ENCODE data around the gene NFAT5. TPM values are rescaled to one million over a fixed set of nuclear protein-coding genes. Genes with fewer than 3 reads are reported as not detected.

Gene NFAT5
- total RNA-seq, 2 experiments from 2014 or later = 36.0 to 37.8 TPM

- DNase-seq = no peak
- ChIA-PET POLR2A (interaction anchor here (1.0 to 2.5 kb wide), 5 partner anchors 8 to 340 kb away, joined by 3 to 19 read pairs (median 4); partner anchors contain the start of genes NOB1 and WWP2), CTCF (interaction anchor here (3.0 kb wide), 1 partner anchor 9 kb away, joined by 15 read pairs; the partner anchor contains the start of gene NOB1)
- TF ChIP-seq CTCF (IDR thresholded peaks at IDR 0.05) = no peak
- peaks cover 70% of the 10 kb centered on the region for H3K36me3 Mint-ChIP-seq (ENCODE audit: low read depth)
- H3K27ac Mint-ChIP-seq = no peak overlapping the region
- ATAC-seq = no peak
- intact Hi-C loops (cut with micrococcal nuclease) = no loop called here
- H3K4me1 Mint-ChIP-seq (ENCODE audit: low read depth) = peaks cover 9% of the 10 kb centered on the region
- H3K27me3 Mint-ChIP-seq = no peaks in the 10 kb centered on the region
- no peaks in the 10 kb centered on the region for H3K9me3 Mint-ChIP-seq
- H3K4me3 Mint-ChIP-seq = no peak overlapping the region
Observed at GRCh38 chr16:69745959-69746358, 180.2 kb downstream of the NFAT5 start.

GRCh38 chr16:69747115-69747514, 181.3 kb downstream of the NFAT5 start:
- ChIA-PET CTCF (interaction anchor here (3.0 kb wide), 1 partner anchor 7 kb away, joined by 15 read pairs; the partner anchor contains the start of gene NOB1), POLR2A (interaction anchor here (0.6 to 2.5 kb wide), 3 partner anchors 8 to 170 kb away, joined by 3 to 19 read pairs (median 6); no protein-coding TSS in a partner anchor)
- H3K9me3 Mint-ChIP-seq = no peaks in the 10 kb centered on the region

GRCh38 chr16:69748694-69749345, 183.1 kb downstream of the NFAT5 start:
- CTCF ChIA-PET = interaction anchor here (1.3 to 1.4 kb wide), 2 partner anchors 39 to 56 kb away, joined by 3 to 4 read pairs; no protein-coding TSS in a partner anchor
- DNase-seq (no peak), ATAC-seq (no peak)
- Mint-ChIP-seq H3K9me3 (no peaks in the 10 kb centered on the region), H3K4me1 (ENCODE audit: low read depth) (peaks cover 27% of the 10 kb centered on the region), H3K27ac (peak overlapping the region; percentile 24), H3K36me3 (ENCODE audit: low read depth) (peaks cover 72% of the 10 kb centered on the region), H3K27me3 (no peaks in the 10 kb centered on the region), H3K4me3 (no peak overlapping the region)
- POLR2A ChIA-PET = interaction anchor here (0.6 to 1.3 kb wide), 4 partner anchors 9 to 465 kb away, joined by 3 to 5 read pairs (median 4); partner anchors contain the start of gene NQO1
- intact Hi-C loops (cut with micrococcal nuclease) = no loop called here
- no peak for TF ChIP-seq CTCF (IDR thresholded peaks at IDR 0.05)

More at GRCh38 chr16:69747115-69747514, 181.3 kb downstream of the NFAT5 start:
- no peak for ATAC-seq
- peaks cover 15% of the 10 kb centered on the region for H3K4me1 Mint-ChIP-seq (ENCODE audit: low read depth)
- intact Hi-C loops (cut with micrococcal nuclease) = no loop called here
- H3K27me3 Mint-ChIP-seq = no peaks in the 10 kb centered on the region
- H3K36me3 Mint-ChIP-seq (ENCODE audit: low read depth) = peaks cover 72% of the 10 kb centered on the region
- peak overlapping the region; percentile 5 for H3K27ac Mint-ChIP-seq
- no peak for DNase-seq
- no peak overlapping the region for H3K4me3 Mint-ChIP-seq
- no peak for TF ChIP-seq CTCF (IDR thresholded peaks at IDR 0.05)

- CTCF ChIA-PET = interaction anchor here (0.6 to 3.5 kb wide), 36 partner anchors 8 to 425 kb away, joined by 3 to 47 read pairs (median 4); partner anchors contain the start of genes COG8, NIP7 and NQO1
- intact Hi-C loops (cut with micrococcal nuclease) = no loop called here
Observed at GRCh38 chr16:69754143-69754468, 188.3 kb downstream of the NFAT5 start.

More at GRCh38 chr16:69754143-69754468, 188.3 kb downstream of the NFAT5 start:
- Mint-ChIP-seq H3K9me3 (no peaks in the 10 kb centered on the region), H3K36me3 (ENCODE audit: low read depth) (peaks cover 42% of the 10 kb centered on the region), H3K27me3 (no peaks in the 10 kb centered on the region), H3K27ac (peak overlapping the region; percentile 100), H3K4me1 (ENCODE audit: low read depth) (peaks cover 25% of the 10 kb centered on the region), H3K4me3 (peak overlapping the region; percentile 100)
- no peak for ATAC-seq
- no peak for DNase-seq
- TF ChIP-seq CTCF (IDR thresholded peaks at IDR 0.05) = no peak
- POLR2A ChIA-PET = interaction anchor here (0.8 to 3.0 kb wide), 22 partner anchors 8 to 415 kb away, joined by 3 to 23 read pairs (median 4); partner anchors contain the start of genes COG8, NQO1, TERF2 and WWP2

Small RNA genes lying within 50 kb of the gene (microRNA-seq; reads per million reads assigned to microRNA genes)
- gene MIR1538 (ENCODE audit: borderline microRNAs expressed, borderline replicate concordance) = 0.91 reads per million

Other genes with a start within 250 kb of the NFAT5 start
- gene PDF, start 235.4 kb upstream of the NFAT5 start, total RNA-seq = 10 to 100 TPM; 16.1 to 19.5 TPM
- gene COG8, start 226.4 kb upstream of the NFAT5 start, total RNA-seq = 10 to 100 TPM; 26.0 to 27.4 TPM
- gene NIP7, start 226.2 kb upstream of the NFAT5 start, total RNA-seq = 10 to 100 TPM; 37.7 to 41.8 TPM
- 1 to 10 TPM; 1.2 to 2.2 TPM for gene TMED6, start 214.2 kb upstream of the NFAT5 start, total RNA-seq
- gene TERF2, start 180.0 kb upstream of the NFAT5 start, total RNA-seq = 10 to 100 TPM; 39.4 to 41.6 TPM
- gene CYB5B, start 141.3 kb upstream of the NFAT5 start, total RNA-seq = 100 to 1,000 TPM; 159 to 163 TPM
- 1 to 10 TPM; 7.6 to 8.1 TPM for gene NQO1, start 160.6 kb downstream of the NFAT5 start, total RNA-seq
- 100 to 1,000 TPM; 139 to 146 TPM for gene NOB1, start 189.0 kb downstream of the NFAT5 start, total RNA-seq
- gene WWP2, start 196.4 kb downstream of the NFAT5 start, total RNA-seq = 10 to 100 TPM; 30.7 to 35.1 TPM